Endothelial cell of umbilical vein (primary cell): ENCODE results near the gene OR10D3. TPM values are rescaled to one million over a fixed set of nuclear protein-coding genes. Genes with fewer than 3 reads are reported as not detected.

ENCODE experiments used
- BruUV-seq: library from RNA; stranded (reverse); fragments of 400-500 nt; replicated peaks from 2 replicates; lab custom pipeline; 2021; lab: Mats Ljungman, UMichigan
- CTCF ChIA-PET: fragments of 300-600, 350-600 bp; sonication (Branson Sonifier 250); formaldehyde crosslinking; loops from one replicate; lab custom pipeline; 2021; ENCODE audit warnings: antibody characterized with exemption, inconsistent platforms; lab: Charles Lee
- POLR2A ChIA-PET: fragments of 300-600, 350-600 bp; sonication (Branson Sonifier 250); formaldehyde crosslinking; loops from one replicate; lab custom pipeline; 2021; ENCODE audit warnings: antibody characterized with exemption, inconsistent platforms; lab: Charles Lee
- DNase-seq: peaks from one replicate; pipeline ENCODE4 v3.0.0-alpha.2; 2011; ENCODE audit warnings: low read depth, low spot score
- FAIRE-seq: peaks from 2 replicates; lab custom pipeline; 2011; peaks lifted over from hg19 to GRCh38; lab: Jason Lieb, UNC
- H2AFZ ChIP-seq: 2 replicates; pipeline ENCODE4 v1.6.0; 2012; ENCODE audit warnings: low read depth, low read length, control low read depth, inconsistent platforms
- H3K27ac ChIP-seq: 2 replicates; pipeline ENCODE4 v1.5.1; 2011; ENCODE audit warnings: low read depth, mild to moderate bottlenecking, control low read depth, low read length, moderate library complexity; ENCODE audit not compliant: insufficient read depth
- H3K27me3 ChIP-seq, 2 experiments: 2 replicates each; pipeline versions ENCODE4 v1.6.0 to v1.6.1; 2011; ENCODE audit warnings: low read length in 2 of 2, mixed read lengths in 1 of 2; ENCODE audit not compliant: control insufficient read depth in 2 of 2, insufficient read depth in 2 of 2
- H3K36me3 ChIP-seq, 2 experiments: 2 replicates in 1 of 2; 3 replicates in 1 of 2; pipeline ENCODE4 v1.5.1; 2011; ENCODE audit warnings: low read length in 2 of 2, mild to moderate bottlenecking in 1 of 2, moderate library complexity in 1 of 2; ENCODE audit not compliant: control insufficient read depth in 2 of 2, insufficient read depth in 2 of 2; ENCODE audit errors: extremely low read depth in 1 of 2
- H3K4me1 ChIP-seq: 3 replicates; pipeline ENCODE4 v1.5.1; 2011; ENCODE audit warnings: mild to moderate bottlenecking, low read length; ENCODE audit not compliant: control insufficient read depth, insufficient read depth; ENCODE audit errors: extremely low read depth
- H3K4me2 ChIP-seq: 2 replicates; pipeline ENCODE4 v1.6.1; 2011; ENCODE audit warnings: low read length, control low read depth, mixed read lengths; ENCODE audit not compliant: insufficient read depth
- H3K4me3 ChIP-seq, 3 experiments: fragments of 200-600 bp in 1 of 3; sonication (generic), shearing (Covaris generic) in 1 of 3; replicated peaks in 1 of 3; 2 replicates each; pipeline ENCODE4 v1.5.1; 2011 to 2016; ENCODE audit warnings: control low read depth in 3 of 3, low read length in 3 of 3, mild to moderate bottlenecking in 2 of 3, inconsistent platforms in 1 of 3, low read depth in 1 of 3, moderate library complexity in 1 of 3; ENCODE audit not compliant: insufficient read depth in 1 of 3
- H3K79me2 ChIP-seq: 2 replicates; pipeline ENCODE4 v1.6.0; 2012; ENCODE audit warnings: low read length, inconsistent platforms; ENCODE audit not compliant: control insufficient read depth, insufficient read depth
- H3K9ac ChIP-seq: replicated peaks from 2 replicates; pipeline ENCODE3; 2011; ENCODE audit warnings: low read length, control low read depth; ENCODE audit not compliant: insufficient read depth; ENCODE audit errors: extremely low read depth
- H3K9me1 ChIP-seq: replicated peaks from 3 replicates; pipeline ENCODE4 v1.6.0; 2011; ENCODE audit warnings: mild to moderate bottlenecking, low read length; ENCODE audit not compliant: control insufficient read depth, insufficient read depth; ENCODE audit errors: extremely low read depth
- H3K9me3 ChIP-seq: replicated peaks from 2 replicates; pipeline ENCODE4 v1.5.1; 2012; ENCODE audit warnings: low read length, inconsistent platforms; ENCODE audit not compliant: control insufficient read depth, insufficient read depth
- H4K20me1 ChIP-seq: replicated peaks from 2 replicates; pipeline ENCODE3; 2011; ENCODE audit warnings: mild to moderate bottlenecking, low read length; ENCODE audit not compliant: control insufficient read depth, insufficient read depth; ENCODE audit errors: extremely low read depth
- CTCF ChIP-seq, 2 donors: IDR thresholded peaks; 1 replicate in 1 of 2; 2 replicates in 1 of 2; pipeline ENCODE4 v1.5.1; 2011; ENCODE audit warnings: low read length in 2 of 2, mild to moderate bottlenecking in 2 of 2, moderate library complexity in 2 of 2, control low read depth in 1 of 2, inconsistent platforms in 1 of 2, low read depth in 1 of 2; ENCODE audit not compliant: insufficient read depth in 1 of 2; ENCODE audit errors: extremely low read depth in 1 of 2
- EZH2 ChIP-seq: IDR thresholded peaks from 2 replicates; pipeline ENCODE4 v1.6.1; 2012; ENCODE audit warnings: borderline replicate concordance, low read depth, mild to moderate bottlenecking, moderate library complexity, low read length, inconsistent platforms; ENCODE audit not compliant: severe bottlenecking
- FOS ChIP-seq: IDR thresholded peaks from 2 replicates; pipeline ENCODE4 v1.6.1; 2011; ENCODE audit warnings: mild to moderate bottlenecking, low read length, moderate library complexity, borderline replicate concordance; ENCODE audit not compliant: insufficient read depth
- MYC ChIP-seq: IDR thresholded peaks from one replicate; pipeline ENCODE4 v1.6.1; 2011; ENCODE audit warnings: mild to moderate bottlenecking, low read depth, low read length
- POLR2A ChIP-seq: IDR thresholded peaks from 2 replicates; pipeline ENCODE4 v1.6.1; 2012; ENCODE audit warnings: low read depth, mild to moderate bottlenecking, control low read depth, low read length
- dilution Hi-C: fragments of 300-500 bp; cut with MboI; formaldehyde crosslinking; loops from one replicate; pipeline ENCODE4 v1.15.0; 2019; ENCODE audit warnings: low sequenced_read_pairs; ENCODE audit not compliant: extremely low pct_ligation_motif_present
- intact Hi-C: fragments of 100-400 bp; cut with micrococcal nuclease; formaldehyde crosslinking; loops from one replicate; pipeline ENCODE4 v1.10.0; 2022
- polyA plus RNA-seq, 4 experiments: library from polyadenylated mRNA; depleted of rRNA in 3 of 4; stranded (reverse) in 3 of 4; unstranded in 1 of 4; fragments of >200 nt; gene quantifications; 2 replicates each; pipeline versions ENCODE4 v1.2.1 to v1.2.3, GENCODE V29; 2011 to 2012; ENCODE audit warnings: missing spikeins in 1 of 4
- total RNA-seq: library from RNA; stranded (reverse); gene quantifications from 2 replicates; pipeline ENCODE4 v1.2.3, GENCODE V29; 2021
- TF ChIP-seq, protein P1 (sequence below): IDR thresholded peaks from 2 replicates; pipeline ENCODE4 v1.6.1; 2011; ENCODE audit not compliant: insufficient read depth, insufficient read length

The OR10D3 gene
- total and polyA plus RNA-seq, 2 donors (not counting 3 experiments of a cell fraction or from before 2014, with no cell fraction given), result not detected

DNA sequence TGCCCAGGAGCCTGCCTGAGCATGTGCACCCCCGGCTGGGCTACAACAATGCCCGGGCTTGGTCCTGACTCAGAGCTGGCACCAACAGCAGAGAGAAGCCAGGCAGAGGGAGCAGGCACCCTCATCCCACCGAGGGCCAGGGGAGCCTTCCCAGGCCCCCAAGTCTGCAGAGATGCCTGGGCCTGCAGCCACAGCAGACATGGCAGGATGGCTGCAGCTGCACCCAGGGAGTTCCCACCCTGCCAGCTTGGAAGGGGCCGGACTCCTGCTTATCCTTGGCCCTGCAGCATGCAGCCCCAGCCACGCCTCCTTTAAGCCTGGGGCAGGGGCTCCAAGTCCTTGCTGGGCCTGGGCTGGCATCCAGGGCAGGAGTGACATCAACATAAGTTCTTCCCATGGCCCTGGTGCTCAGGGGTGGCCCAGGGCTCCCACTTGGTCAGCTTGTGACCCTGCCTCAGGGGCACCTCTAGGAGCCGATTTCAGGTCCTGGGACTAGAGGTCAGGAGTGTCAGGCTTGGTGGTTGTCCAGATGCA is 26.7 kb downstream of the OR10D3 start:
- no peak overlapping the region for H3K9ac ChIP-seq
- TF ChIP-seq POLR2A (no peak), FOS (no peak), EZH2 (no peak), CTCF (IDR thresholded peaks at IDR 0.05; ENCODE audit: extremely low read depth in 1 of 2, insufficient read depth in 1 of 2, low read depth in 1 of 2, low read length in 2 of 2) (no peak), MYC (no peak)
- TF ChIP-seq, protein P1, sequence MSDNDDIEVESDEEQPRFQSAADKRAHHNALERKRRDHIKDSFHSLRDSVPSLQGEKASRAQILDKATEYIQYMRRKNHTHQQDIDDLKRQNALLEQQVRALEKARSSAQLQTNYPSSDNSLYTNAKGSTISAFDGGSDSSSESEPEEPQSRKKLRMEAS, result no peak
- CTCF ChIA-PET, result no interaction called here
- no TSS peak for BruUV-seq
- FAIRE-seq (no peak), DNase-seq (no peak)
- H3K36me3 ChIP-seq, result no peaks in the 10 kb centered on the region
- no peaks in the 10 kb centered on the region for H3K9me3 ChIP-seq
- H3K4me1 ChIP-seq, result no peaks in the 10 kb centered on the region
- H3K9me1 ChIP-seq, result no peaks in the 10 kb centered on the region
- H2AFZ ChIP-seq, result no peak overlapping the region
- no peak overlapping the region for H3K4me3 ChIP-seq
- no peak overlapping the region for H3K27ac ChIP-seq
- no peaks in the 10 kb centered on the region for H4K20me1 ChIP-seq
- peaks cover 0 to 1% of the 10 kb centered on the region in 2 experiments for H3K27me3 ChIP-seq
- intact Hi-C loops, result no loop called here
- dilution Hi-C loops, result no loop called here
- H3K4me2 ChIP-seq, result no peak overlapping the region
- no peaks in the 10 kb centered on the region for H3K79me2 ChIP-seq
- POLR2A ChIA-PET, result no interaction called here
